SK-N-SH treated with all-trans-retinoic acid at 6 μM for 48 hours (cell line): ENCODE results near the gene CHCHD6.

Experiments
- ATAC-seq: fragments of 200-7000 bp; cut with Tn5 transposase; 3 replicates; pipeline ENCODE4 v1.9.1; 2020; ENCODE audit warnings: mild to moderate bottlenecking, moderate library complexity
- ARNTL ChIP-seq: fragments of 450-650 bp; formaldehyde crosslinking; IDR thresholded peaks from 2 replicates; pipeline ENCODE4 v1.5.0; 2020; ENCODE audit warnings: low read depth, mild to moderate bottlenecking, moderate library complexity, borderline replicate concordance
- BACH2 ChIP-seq: fragments of 250-450 bp; sonication (Bioruptor Pico); IDR thresholded peaks from 2 replicates; pipeline ENCODE4 v1.9.0; 2021; ENCODE audit warnings: mild to moderate bottlenecking, borderline replicate concordance
- CREB5 ChIP-seq: fragments of 250-450 bp; sonication (Bioruptor Pico); IDR thresholded peaks from 2 replicates; pipeline ENCODE4 v1.5.1; 2020; ENCODE audit warnings: low read depth, mild to moderate bottlenecking, moderate library complexity
- CSDC2 ChIP-seq: fragments of 250-450 bp; sonication (Bioruptor Pico); IDR thresholded peaks from 2 replicates; pipeline ENCODE4 v1.5.0; 2020; ENCODE audit warnings: mild to moderate bottlenecking, moderate library complexity
- ESRRG ChIP-seq: fragments of 250-450 bp; sonication (Bioruptor Pico); IDR thresholded peaks from 2 replicates; pipeline ENCODE4 v1.6.1; 2021; ENCODE audit warnings: mild to moderate bottlenecking
- GLIS3 ChIP-seq: fragments of 250-450 bp; sonication (Bioruptor Pico); IDR thresholded peaks from 2 replicates; pipeline ENCODE4 v1.5.0; 2020; ENCODE audit warnings: mild to moderate bottlenecking, moderate library complexity
- ISL1 ChIP-seq: fragments of 250-450 bp; sonication (Bioruptor Pico); IDR thresholded peaks from 2 replicates; pipeline ENCODE4 v2.1.2; 2022; ENCODE audit warnings: mild to moderate bottlenecking, moderate library complexity
- OSR1 ChIP-seq: fragments of 250-450 bp; sonication (Bioruptor Pico); IDR thresholded peaks from 2 replicates; pipeline ENCODE4 v1.8.0; 2022; ENCODE audit warnings: moderate library complexity, mild to moderate bottlenecking, inconsistent platforms
- PATZ1 ChIP-seq: fragments of 250-450 bp; sonication (Bioruptor Pico); IDR thresholded peaks from 2 replicates; pipeline ENCODE4 v1.8.0; 2020; ENCODE audit warnings: mild to moderate bottlenecking, moderate library complexity, borderline replicate concordance
- SNAI2 ChIP-seq: fragments of 250-450 bp; sonication (Bioruptor Pico); IDR thresholded peaks from 2 replicates; pipeline ENCODE4 v1.5.0; 2020; ENCODE audit warnings: mild to moderate bottlenecking, moderate library complexity
- TCF4 ChIP-seq: fragments of 250-450 bp; sonication (Bioruptor Pico); IDR thresholded peaks from 2 replicates; pipeline ENCODE4 v1.8.0; 2021; ENCODE audit warnings: mild to moderate bottlenecking, moderate library complexity, borderline replicate concordance
- TOX ChIP-seq: fragments of 250-450 bp; sonication (Bioruptor Pico); IDR thresholded peaks from 2 replicates; pipeline ENCODE4 v1.8.0; 2021; ENCODE audit warnings: mild to moderate bottlenecking, moderate library complexity, borderline replicate concordance
- TSHZ2 ChIP-seq: fragments of 250-450 bp; sonication (Bioruptor Pico); IDR thresholded peaks from 2 replicates; pipeline ENCODE4 v1.5.0; 2020; ENCODE audit warnings: mild to moderate bottlenecking, moderate library complexity
- ZC3H10 ChIP-seq: fragments of 250-450 bp; sonication (Bioruptor Pico); IDR thresholded peaks from 2 replicates; pipeline ENCODE4 v1.5.1; 2021; ENCODE audit warnings: mild to moderate bottlenecking, moderate library complexity
- ZFP3 ChIP-seq: fragments of 250-450 bp; sonication (Bioruptor Pico); IDR thresholded peaks from 2 replicates; pipeline ENCODE4 v1.5.0; 2020; ENCODE audit warnings: mild to moderate bottlenecking, moderate library complexity
- ZFP30 ChIP-seq: fragments of 450-650 bp; formaldehyde crosslinking; IDR thresholded peaks from 2 replicates; pipeline ENCODE4 v1.5.0; 2022; ENCODE audit warnings: mild to moderate bottlenecking, moderate library complexity
- ZNF565 ChIP-seq: fragments of 450-650 bp; formaldehyde crosslinking; conservative IDR thresholded peaks from 2 replicates; pipeline ENCODE4 v1.5.0; 2020; ENCODE audit warnings: low read depth, mild to moderate bottlenecking, moderate library complexity
- ZNF8 ChIP-seq: fragments of 450-650 bp; formaldehyde crosslinking; IDR thresholded peaks from 2 replicates; pipeline ENCODE4 v1.5.0; 2020; ENCODE audit warnings: mild to moderate bottlenecking, moderate library complexity
- TF ChIP-seq, protein P1 (sequence below): fragments of 250-450 bp; sonication (Bioruptor Pico); IDR thresholded peaks from 2 replicates; pipeline ENCODE4 v1.8.0; 2021; ENCODE audit warnings: low read depth, mild to moderate bottlenecking, moderate library complexity, borderline replicate concordance
- TF ChIP-seq, protein P2 (sequence below): fragments of 250-450 bp; sonication (Bioruptor Pico); IDR thresholded peaks from 2 replicates; pipeline ENCODE4 v1.5.1; 2021; ENCODE audit warnings: mild to moderate bottlenecking, moderate library complexity

CHCHD6 gene

GRCh38 chr3:127006781-127007436 is 302.9 kb downstream of the CHCHD6 start:
- TF ChIP-seq, protein P1, sequence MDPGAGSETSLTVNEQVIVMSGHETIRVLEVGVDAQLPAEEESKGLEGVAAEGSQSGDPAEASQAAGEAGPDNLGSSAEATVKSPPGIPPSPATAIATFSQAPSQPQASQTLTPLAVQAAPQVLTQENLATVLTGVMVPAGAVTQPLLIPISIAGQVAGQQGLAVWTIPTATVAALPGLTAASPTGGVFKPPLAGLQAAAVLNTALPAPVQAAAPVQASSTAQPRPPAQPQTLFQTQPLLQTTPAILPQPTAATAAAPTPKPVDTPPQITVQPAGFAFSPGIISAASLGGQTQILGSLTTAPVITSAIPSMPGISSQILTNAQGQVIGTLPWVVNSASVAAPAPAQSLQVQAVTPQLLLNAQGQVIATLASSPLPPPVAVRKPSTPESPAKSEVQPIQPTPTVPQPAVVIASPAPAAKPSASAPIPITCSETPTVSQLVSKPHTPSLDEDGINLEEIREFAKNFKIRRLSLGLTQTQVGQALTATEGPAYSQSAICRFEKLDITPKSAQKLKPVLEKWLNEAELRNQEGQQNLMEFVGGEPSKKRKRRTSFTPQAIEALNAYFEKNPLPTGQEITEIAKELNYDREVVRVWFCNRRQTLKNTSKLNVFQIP (CRISPR knock-in tag): no peak
- no peak for TF ChIP-seq TOX (CRISPR knock-in tag)
- no peak for TF ChIP-seq CREB5
- no peak for TF ChIP-seq SNAI2 (CRISPR knock-in tag)
- TF ChIP-seq PATZ1 (CRISPR knock-in tag): no peak
- TF ChIP-seq ARNTL: no peak
- TF ChIP-seq ZFP30 (CRISPR knock-in tag): no peak
- no peak for TF ChIP-seq BACH2 (CRISPR knock-in tag)
- TF ChIP-seq GLIS3: no peak
- TF ChIP-seq, all 23 proteins: peak for 0
- no peak for ATAC-seq

- ATAC-seq: no peak
- TF ChIP-seq BACH2 (CRISPR knock-in tag) (no peak), TSHZ2 (CRISPR knock-in tag) (no peak), CSDC2 (CRISPR knock-in tag) (no peak), ESRRG (CRISPR knock-in tag) (no peak), ZNF8 (CRISPR knock-in tag) (no peak), SNAI2 (CRISPR knock-in tag) (no peak)
These were observed 304.2 kb downstream of the CHCHD6 start for GRCh38 chr3:127008236-127008635.

DNA sequence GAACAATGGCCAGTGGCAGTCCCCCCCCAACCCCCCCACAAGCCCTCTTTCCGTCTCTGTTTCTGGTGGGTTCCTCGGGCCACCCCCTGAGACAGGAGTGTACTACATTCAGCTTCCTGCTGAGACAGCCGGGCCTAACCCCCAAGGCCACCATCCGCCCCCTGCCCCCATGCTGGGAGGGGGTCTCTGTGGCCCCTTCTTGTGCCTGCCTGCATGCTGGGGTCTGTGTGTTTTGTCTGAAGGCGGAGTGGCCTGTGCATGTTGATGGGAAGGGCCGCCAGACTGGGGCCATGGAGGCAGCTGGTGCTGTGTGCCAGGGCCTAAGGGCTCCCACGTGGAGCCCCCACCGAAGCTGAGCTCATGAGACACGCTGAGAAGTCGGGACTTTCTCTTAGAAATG is 305.5 kb downstream of the CHCHD6 start:
- ATAC-seq: no peak
- no peak for TF ChIP-seq ZFP3 (CRISPR knock-in tag)
- no peak for TF ChIP-seq ZNF8 (CRISPR knock-in tag)
- TF ChIP-seq, protein P2, sequence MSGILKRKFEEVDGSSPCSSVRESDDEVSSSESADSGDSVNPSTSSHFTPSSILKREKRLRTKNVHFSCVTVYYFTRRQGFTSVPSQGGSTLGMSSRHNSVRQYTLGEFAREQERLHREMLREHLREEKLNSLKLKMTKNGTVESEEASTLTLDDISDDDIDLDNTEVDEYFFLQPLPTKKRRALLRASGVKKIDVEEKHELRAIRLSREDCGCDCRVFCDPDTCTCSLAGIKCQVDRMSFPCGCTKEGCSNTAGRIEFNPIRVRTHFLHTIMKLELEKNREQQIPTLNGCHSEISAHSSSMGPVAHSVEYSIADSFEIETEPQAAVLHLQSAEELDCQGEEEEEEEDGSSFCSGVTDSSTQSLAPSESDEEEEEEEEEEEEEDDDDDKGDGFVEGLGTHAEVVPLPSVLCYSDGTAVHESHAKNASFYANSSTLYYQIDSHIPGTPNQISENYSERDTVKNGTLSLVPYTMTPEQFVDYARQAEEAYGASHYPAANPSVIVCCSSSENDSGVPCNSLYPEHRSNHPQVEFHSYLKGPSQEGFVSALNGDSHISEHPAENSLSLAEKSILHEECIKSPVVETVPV (CRISPR knock-in tag): no peak
- TF ChIP-seq ZNF565 (CRISPR knock-in tag): no peak
- TF ChIP-seq ARNTL: no peak
- TF ChIP-seq ZC3H10 (CRISPR knock-in tag): no peak
- no peak for TF ChIP-seq OSR1
- no peak for TF ChIP-seq CSDC2 (CRISPR knock-in tag)
- TF ChIP-seq ISL1: no peak
- no peak for TF ChIP-seq SNAI2 (CRISPR knock-in tag)
- TF ChIP-seq, protein P1 (CRISPR knock-in tag): no peak
- TF ChIP-seq TCF4 (CRISPR knock-in tag): no peak
- no peak for TF ChIP-seq ZFP30 (CRISPR knock-in tag)
